Progenitor cell of endocrine pancreas (in vitro differentiated cells): Measurements from ENCODE around the gene DENND1A. TPM values are rescaled to one million over a fixed set of nuclear protein-coding genes. Genes with fewer than 3 reads are reported as not detected.

Experiments
- DNase-seq: peaks from one replicate; pipeline ENCODE4 v3.0.0; 2021; ENCODE audit warnings: low spot score; ENCODE audit not compliant: unreplicated experiment
- H3K27ac Mint-ChIP-seq: 2 replicates; pipeline ENCODE4 v1.8.0; 2021; ENCODE audit warnings: mild to moderate bottlenecking, moderate library complexity, mixed read lengths
- H3K27me3 Mint-ChIP-seq: 2 replicates; pipeline ENCODE4 v1.8.0; 2021; ENCODE audit warnings: mixed read lengths
- H3K36me3 Mint-ChIP-seq: 2 replicates; pipeline ENCODE4 v1.8.0; 2022; ENCODE audit warnings: mixed read lengths; ENCODE audit not compliant: insufficient read depth
- H3K4me1 Mint-ChIP-seq: 2 replicates; pipeline ENCODE4 v1.8.0; 2021; ENCODE audit warnings: low read depth, mixed read lengths
- H3K4me3 Mint-ChIP-seq: 2 replicates; pipeline ENCODE4 v1.8.0; 2021; ENCODE audit warnings: low read depth, mild to moderate bottlenecking, moderate library complexity, mixed read lengths
- H3K9me3 Mint-ChIP-seq: 2 replicates; pipeline ENCODE4 v1.8.0; 2021; ENCODE audit warnings: low read depth, mixed read lengths
- CTCF ChIP-seq: fragments of 200-600 bp; sonication (generic); IDR thresholded peaks from one replicate; pipeline ENCODE4 v1.5.0; 2021; ENCODE audit warnings: antibody characterized with exemption, mild to moderate bottlenecking; ENCODE audit not compliant: unreplicated experiment
- total RNA-seq: library from RNA; stranded (reverse); gene quantifications from 2 replicates; pipeline ENCODE4 v1.2.1, GENCODE V29; 2021

DENND1A gene
- total RNA-seq, 1 donor from 2014 or later: 20.1 TPM

DNA sequence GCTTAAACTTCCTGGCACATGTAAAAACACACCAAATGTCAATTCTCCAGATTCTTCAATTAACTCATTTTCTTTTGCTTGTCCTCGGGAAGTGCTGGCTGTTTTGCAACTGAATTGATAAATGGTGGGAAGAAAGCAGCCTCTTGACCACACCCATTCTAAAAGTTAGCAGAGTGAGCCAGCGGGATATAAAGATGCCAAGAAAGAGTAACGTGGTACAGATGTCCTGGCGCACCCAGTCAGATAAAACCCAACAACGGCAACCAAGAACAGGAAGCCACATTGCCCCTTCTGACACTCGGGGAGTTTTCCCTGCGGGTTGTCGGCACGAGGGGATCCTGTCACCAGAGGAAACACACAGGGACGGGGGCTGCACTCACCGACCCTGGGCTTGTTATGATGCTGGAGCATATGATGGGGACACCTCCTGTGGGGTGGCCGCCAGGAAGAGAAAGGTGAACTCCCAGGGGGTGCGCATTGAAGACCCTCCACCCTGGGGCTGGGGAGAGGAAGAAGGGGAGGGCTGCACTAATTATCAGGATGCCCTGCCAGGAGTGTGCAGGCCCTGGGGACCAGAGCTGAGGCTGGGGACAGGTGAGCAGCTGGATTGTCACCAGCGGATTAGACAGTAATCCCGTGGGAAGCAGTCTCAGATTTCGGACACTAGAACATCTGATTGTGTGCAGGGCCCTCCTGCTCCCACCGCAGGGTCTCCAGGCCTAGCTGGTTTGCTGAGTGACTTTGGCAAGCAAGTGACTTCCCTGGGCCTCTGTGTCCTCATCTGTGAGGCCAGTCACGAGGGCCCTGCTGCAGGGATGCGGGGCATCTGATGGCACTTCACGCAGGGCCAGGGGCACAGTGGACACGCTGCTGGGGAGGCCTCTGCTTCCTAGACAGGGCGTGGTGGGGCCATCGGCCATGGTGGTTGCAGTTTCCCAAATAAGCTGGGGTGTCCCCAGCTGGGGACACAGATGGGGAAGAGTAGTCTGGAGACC lies 514.7 kb downstream of the DENND1A start:
- H3K36me3 Mint-ChIP-seq: peaks cover 9% of the 10 kb centered on the region
- H3K4me3 Mint-ChIP-seq: no peak overlapping the region
- no peak for DNase-seq
- peaks cover 12% of the 10 kb centered on the region for H3K27me3 Mint-ChIP-seq
- H3K27ac Mint-ChIP-seq: peak overlapping the region; percentile 7
- H3K4me1 Mint-ChIP-seq: peaks cover 3% of the 10 kb centered on the region
- TF ChIP-seq CTCF: no peak
- H3K9me3 Mint-ChIP-seq: no peaks in the 10 kb centered on the region

- Mint-ChIP-seq H3K4me1 (peaks cover 3% of the 10 kb centered on the region), H3K27me3 (peaks cover 12% of the 10 kb centered on the region), H3K27ac (no peak overlapping the region), H3K9me3 (no peaks in the 10 kb centered on the region), H3K36me3 (peaks cover 5% of the 10 kb centered on the region), H3K4me3 (no peak overlapping the region)
- DNase-seq: no peak
- no peak for TF ChIP-seq CTCF
Observed at GRCh38 chr9:123414204-123414603, 515.7 kb downstream of the DENND1A start.

- no peak for TF ChIP-seq CTCF
- Mint-ChIP-seq H3K27ac (no peak overlapping the region), H3K27me3 (peaks cover 21% of the 10 kb centered on the region), H3K9me3 (no peaks in the 10 kb centered on the region), H3K36me3 (peaks cover 5% of the 10 kb centered on the region), H3K4me3 (no peak overlapping the region), H3K4me1 (peaks cover 3% of the 10 kb centered on the region)
- DNase-seq: no peak
Observed at GRCh38 chr9:123412171-123412820, 517.6 kb downstream of the DENND1A start.

DNA sequence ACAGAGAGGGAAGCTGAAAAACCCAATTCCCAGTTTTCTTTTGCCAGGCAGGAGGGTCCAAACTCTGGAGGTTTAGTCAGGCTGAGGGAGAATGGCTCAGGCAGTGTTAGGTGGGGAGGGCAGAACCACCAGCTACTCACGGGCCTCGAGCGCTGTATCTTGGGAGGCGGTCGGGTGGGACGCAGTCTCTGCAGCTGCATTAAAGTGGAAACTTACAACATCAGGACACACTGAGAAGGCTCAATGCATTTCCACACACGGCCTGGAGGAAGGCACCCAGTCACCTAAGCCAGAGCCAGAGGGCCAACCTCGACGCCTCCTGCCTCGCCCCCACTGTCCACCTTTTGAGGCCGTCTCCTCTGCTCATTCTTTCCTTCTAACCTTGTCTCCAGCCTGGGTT lies 518.3 kb downstream of the DENND1A start:
- no peak overlapping the region for H3K4me3 Mint-ChIP-seq
- no peak for TF ChIP-seq CTCF

GRCh38 chr9:123411191-123411590 lies 518.7 kb downstream of the DENND1A start:
- TF ChIP-seq CTCF: no peak
- Mint-ChIP-seq H3K4me1 (peaks cover 11% of the 10 kb centered on the region), H3K9me3 (no peaks in the 10 kb centered on the region), H3K4me3 (no peak overlapping the region), H3K27ac (no peak overlapping the region), H3K27me3 (peaks cover 25% of the 10 kb centered on the region), H3K36me3 (peaks cover 1% of the 10 kb centered on the region)
- DNase-seq: no peak

More for the DNA sequence above, 518.3 kb downstream of the DENND1A start:
- no peaks in the 10 kb centered on the region for H3K9me3 Mint-ChIP-seq
- H3K4me1 Mint-ChIP-seq: peaks cover 8% of the 10 kb centered on the region
- H3K36me3 Mint-ChIP-seq: peaks cover 5% of the 10 kb centered on the region
- peaks cover 25% of the 10 kb centered on the region for H3K27me3 Mint-ChIP-seq
- H3K27ac Mint-ChIP-seq: no peak overlapping the region
- DNase-seq: no peak
